IMR-90 (cell line): ENCODE measurements around the gene NPB. TPM values are rescaled to one million over a fixed set of nuclear protein-coding genes. Genes with fewer than 3 reads are reported as not detected.

Experiments used
- ATAC-seq: fragments of 200-7000 bp; cut with Tn5 transposase; 2 replicates; pipeline ENCODE4 v1.9.1; 2020; ENCODE audit warnings: low read depth, mild to moderate bottlenecking, moderate library complexity
- BruUV-seq: library from RNA; stranded (reverse); fragments of 400-500 nt; replicated peaks from 2 replicates; lab custom pipeline; 2021; lab: Mats Ljungman, UMichigan
- CTCF ChIA-PET: fragments of 300-600 bp; formaldehyde crosslinking; extraction: SDS; loops from one replicate; lab custom pipeline; 2021; ENCODE audit warnings: antibody characterized with exemption; lab: Yijun Ruan, JAX
- POLR2A ChIA-PET: fragments of 300-600 bp; sonication (Branson Sonifier 250); formaldehyde crosslinking; loops from one replicate; lab custom pipeline; 2022; ENCODE audit warnings: antibody characterized with exemption; ENCODE audit not compliant: unreplicated experiment; lab: Charles Lee
- DNase-seq: peaks from one replicate; pipeline ENCODE4 v3.0.0; 2013
- H2AFZ ChIP-seq: replicated peaks from 2 replicates; pipeline ENCODE3; 2013; ENCODE audit warnings: low read length, mild to moderate bottlenecking; ENCODE audit not compliant: poor library complexity
- H2AK5ac ChIP-seq: 2 replicates; pipeline ENCODE4 v1.6.1; 2013; ENCODE audit warnings: low read depth, low read length, inconsistent platforms
- H2AK9ac ChIP-seq: replicated peaks from 2 replicates; pipeline ENCODE3; 2013; ENCODE audit warnings: mild to moderate bottlenecking, low read depth, low read length, moderate library complexity; ENCODE audit not compliant: poor library complexity
- H2BK120ac ChIP-seq: 2 replicates; pipeline ENCODE4 v1.6.1; 2013; ENCODE audit warnings: low read depth, low read length, inconsistent platforms
- H2BK15ac ChIP-seq: 3 replicates; pipeline ENCODE4 v1.6.1; 2013; ENCODE audit warnings: low read depth, low read length, inconsistent platforms
- H2BK20ac ChIP-seq: 2 replicates; pipeline ENCODE4 v1.6.1; 2013; ENCODE audit warnings: low read depth, mild to moderate bottlenecking, inconsistent platforms, low read length, moderate library complexity
- H2BK5ac ChIP-seq: 2 replicates; pipeline ENCODE4 v1.6.1; 2013; ENCODE audit warnings: mild to moderate bottlenecking, low read depth, low read length, inconsistent platforms; ENCODE audit not compliant: poor library complexity, severe bottlenecking
- H3K14ac ChIP-seq: replicated peaks from 2 replicates; pipeline ENCODE4 v1.6.1; 2013; ENCODE audit warnings: low read depth, low read length, inconsistent platforms
- H3K18ac ChIP-seq: 2 replicates; pipeline ENCODE4 v1.6.1; 2013; ENCODE audit warnings: low read depth, low read length, control low read depth
- H3K23ac ChIP-seq: 2 replicates; pipeline ENCODE4 v1.6.1; 2013; ENCODE audit warnings: low read depth, low read length, inconsistent platforms
- H3K27ac ChIP-seq: 2 replicates; pipeline ENCODE4 v1.5.1; 2013; ENCODE audit warnings: mild to moderate bottlenecking, control low read depth, low read length; ENCODE audit not compliant: insufficient read depth
- H3K27me3 ChIP-seq: 2 replicates; pipeline ENCODE4 v1.6.1; 2013; ENCODE audit warnings: low read length; ENCODE audit not compliant: control insufficient read depth, insufficient read depth
- H3K36me3 ChIP-seq: 2 replicates; pipeline ENCODE4 v1.6.1; 2013; ENCODE audit warnings: low read length, mixed read lengths; ENCODE audit not compliant: control insufficient read depth, insufficient read depth
- H3K4ac ChIP-seq: 2 replicates; pipeline ENCODE4 v1.6.1; 2013; ENCODE audit warnings: low read depth, low read length, inconsistent platforms
- H3K4me1 ChIP-seq: 2 replicates; pipeline ENCODE4 v1.6.1; 2013; ENCODE audit warnings: low read length, mixed read lengths; ENCODE audit not compliant: control insufficient read depth, insufficient read depth
- H3K4me2 ChIP-seq: 2 replicates; pipeline ENCODE4 v1.6.1; 2013; ENCODE audit warnings: low read depth, mild to moderate bottlenecking, control low read depth, low read length, moderate library complexity
- H3K4me3 ChIP-seq: 2 replicates; pipeline ENCODE4 v1.5.1; 2013; ENCODE audit warnings: low read depth, mild to moderate bottlenecking, control low read depth, low read length, moderate library complexity; ENCODE audit not compliant: insufficient read depth
- H3K56ac ChIP-seq: 2 replicates; pipeline ENCODE4 v1.6.1; 2013; ENCODE audit warnings: low read length, inconsistent platforms; ENCODE audit not compliant: insufficient read depth; ENCODE audit errors: extremely low read depth
- H3K79me1 ChIP-seq, 2 experiments: 2 replicates each; pipeline ENCODE4 v1.6.1; 2013; ENCODE audit warnings: low read length in 2 of 2, inconsistent platforms in 1 of 2, low read depth in 1 of 2
- H3K9ac ChIP-seq: 2 replicates; pipeline ENCODE4 v1.6.1; 2013; ENCODE audit warnings: low read depth, low read length, control low read depth
- H3K9me1 ChIP-seq: 2 replicates; pipeline ENCODE4 v1.6.1; 2013; ENCODE audit warnings: low read length, inconsistent platforms; ENCODE audit not compliant: insufficient read depth
- H3K9me3 ChIP-seq: 2 replicates; pipeline ENCODE4 v1.6.1; 2013; ENCODE audit warnings: low read length; ENCODE audit not compliant: control insufficient read depth, insufficient read depth
- H4K20me1 ChIP-seq: 2 replicates; pipeline ENCODE4 v1.6.1; 2013; ENCODE audit warnings: low read length, inconsistent platforms; ENCODE audit not compliant: insufficient read depth
- H4K5ac ChIP-seq: 2 replicates; pipeline ENCODE4 v1.6.1; 2013; ENCODE audit warnings: mild to moderate bottlenecking, low read depth, low read length, control low read depth
- H4K8ac ChIP-seq, 2 experiments: 2 replicates each; pipeline ENCODE4 v1.6.1; 2013; ENCODE audit warnings: low read depth in 2 of 2, low read length in 2 of 2, control low read depth in 1 of 2, inconsistent platforms in 1 of 2
- H4K91ac ChIP-seq: 2 replicates; pipeline ENCODE4 v1.6.1; 2013; ENCODE audit warnings: low read depth, low read length, inconsistent platforms; ENCODE audit not compliant: insufficient read depth
- BHLHE40 ChIP-seq: fragments of 150-350 bp; IDR thresholded peaks from 2 replicates; pipeline ENCODE4 v1.6.1; 2016; ENCODE audit warnings: mild to moderate bottlenecking, low read depth, low read length
- CEBPB ChIP-seq: IDR thresholded peaks from 2 replicates; pipeline ENCODE4 v1.6.1; 2012; ENCODE audit warnings: low read depth, low read length, improper control_type of control experiment
- CHD1 ChIP-seq: IDR thresholded peaks from 2 replicates; pipeline ENCODE4 v1.6.1; 2012; ENCODE audit warnings: low read depth, low read length, improper control_type of control experiment
- FOS ChIP-seq: fragments of 150-350 bp; IDR thresholded peaks from 2 replicates; pipeline ENCODE4 v1.6.1; 2016; ENCODE audit warnings: low read depth, low read length
- MAFK ChIP-seq: IDR thresholded peaks from 2 replicates; pipeline ENCODE4 v1.6.1; 2012; ENCODE audit warnings: low read depth, low read length, improper control_type of control experiment
- MAZ ChIP-seq: IDR thresholded peaks from 2 replicates; pipeline ENCODE4 v1.6.1; 2012; ENCODE audit warnings: low read depth, mild to moderate bottlenecking, low read length, improper control_type of control experiment, moderate library complexity, borderline replicate concordance
- MXI1 ChIP-seq: IDR thresholded peaks from 2 replicates; pipeline ENCODE4 v1.6.1; 2012; ENCODE audit warnings: low read depth, mild to moderate bottlenecking, low read length, moderate library complexity, borderline replicate concordance
- NFE2L2 ChIP-seq: fragments of 150-350 bp; IDR thresholded peaks from 2 replicates; pipeline ENCODE4 v1.6.1; 2016; ENCODE audit warnings: low read depth, mild to moderate bottlenecking, low read length
- POLR2A ChIP-seq: IDR thresholded peaks from 2 replicates; pipeline ENCODE4 v1.6.1; 2012; ENCODE audit warnings: mild to moderate bottlenecking, low read depth, low read length
- RAD21 ChIP-seq: IDR thresholded peaks from 2 replicates; pipeline ENCODE4 v1.6.1; 2012; ENCODE audit warnings: low read length, improper control_type of control experiment
- RCOR1 ChIP-seq: IDR thresholded peaks from 2 replicates; pipeline ENCODE4 v1.6.1; 2012; ENCODE audit warnings: mild to moderate bottlenecking, low read length, improper control_type of control experiment; ENCODE audit not compliant: insufficient replicate concordance
- RFX5 ChIP-seq: IDR thresholded peaks from 2 replicates; pipeline ENCODE4 v1.8.0; 2012; ENCODE audit warnings: low read depth, mild to moderate bottlenecking, low read length, moderate library complexity
- SMC3 ChIP-seq: fragments of 150-350 bp; IDR thresholded peaks from 2 replicates; pipeline ENCODE4 v1.6.1; 2016; ENCODE audit warnings: low read depth, mild to moderate bottlenecking, antibody characterized with exemption, low read length, moderate library complexity
- WGBS, 2 experiments: methylation state at CpG; one replicate each; pipeline versions ENCODE4 v1.1.5 to v1.1.7; 2013; ENCODE audit warnings: missing lambda C conversion rate in 2 of 2; ENCODE audit not compliant: insufficient read length in 1 of 2; ENCODE audit errors: extremely low coverage in 2 of 2; 5-methylcytosine and 5-hydroxymethylcytosine counted together
- dilution Hi-C: fragments of 300-500 bp; cut with HindIII; formaldehyde crosslinking; loops from one replicate; pipeline ENCODE4 v1.14.3; 2018; ENCODE audit warnings: low sequenced_read_pairs; ENCODE audit not compliant: unreplicated experiment
- in situ Hi-C: fragments of 300-500 bp; cut with MboI; formaldehyde crosslinking; loops from 3 replicates; pipeline ENCODE4 v1.14.3; 2019; ENCODE audit warnings: low sequenced_read_pairs, inconsistent platforms, mixed read lengths
- intact Hi-C: fragments of 100-400 bp; cut with micrococcal nuclease; formaldehyde crosslinking; loops from 2 replicates; pipeline ENCODE4 v1.10.0; 2022
- polyA plus RNA-seq, 3 experiments: library from polyadenylated mRNA; depleted of rRNA; stranded (reverse); fragments of >200 nt; gene quantifications; 2 replicates each; pipeline ENCODE4 v1.2.3, GENCODE V29; 2012; ENCODE audit warnings: low replicate concordance in 1 of 3
- total RNA-seq: library from RNA; depleted of rRNA; stranded (reverse); fragments of >200 nt; gene quantifications from 2 replicates; pipeline ENCODE4 v1.2.3, GENCODE V29; 2012
- TF ChIP-seq, protein P1 (sequence below): conservative IDR thresholded peaks from 2 replicates; pipeline ENCODE4 v1.5.1; 2012; ENCODE audit warnings: mild to moderate bottlenecking, low read depth, low read length, improper control_type of control experiment
- TF ChIP-seq, protein P2 (sequence below): fragments of 150-350 bp; IDR thresholded peaks from 2 replicates; pipeline ENCODE4 v1.6.1; 2016; ENCODE audit warnings: low read depth, mild to moderate bottlenecking, low read length, moderate library complexity, borderline replicate concordance

Gene NPB
- total and polyA plus RNA-seq, 2 of the 4 experiments (the other 2 are of a cell fraction): 0.51 TPM; not detected in 1

DNA sequence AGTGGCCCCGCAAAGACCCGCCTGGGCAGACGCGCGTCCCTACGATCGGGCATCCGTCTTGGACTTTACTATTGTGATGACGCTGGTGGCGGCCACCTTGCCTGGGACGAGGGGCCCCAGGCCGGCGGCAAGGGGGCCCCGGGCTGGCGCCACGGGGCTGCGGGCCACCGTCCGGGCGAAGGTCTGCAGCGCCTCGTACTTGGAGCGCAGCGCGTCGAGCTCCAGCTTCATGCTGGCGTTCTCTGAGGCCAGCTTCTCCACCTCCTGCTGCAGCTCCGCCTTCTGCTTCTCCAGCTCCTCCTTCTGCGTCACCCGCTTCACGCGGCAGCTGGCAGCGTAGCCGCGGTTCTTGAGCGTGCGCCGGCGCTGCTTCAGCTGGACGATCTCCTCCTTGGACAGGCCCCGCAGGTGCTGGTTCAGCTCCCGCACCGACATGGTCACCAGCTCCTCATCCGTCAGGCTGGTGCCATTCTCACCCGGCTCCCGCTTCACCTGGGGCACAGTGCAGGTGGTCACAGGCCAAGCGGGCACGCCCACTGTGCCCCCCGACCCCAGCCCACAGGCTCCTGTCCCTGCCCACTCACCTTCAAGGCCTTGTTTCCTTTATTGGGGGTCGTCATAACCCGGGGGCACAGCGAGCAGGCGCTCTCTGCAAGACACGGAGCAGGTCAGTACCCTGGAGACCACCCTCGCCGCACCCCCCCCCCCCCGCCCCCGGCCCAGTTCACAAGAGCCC, 20.7 kb downstream of the NPB start:
- Histone ChIP-seq H3K9ac (no peak overlapping the region), H4K91ac (peak overlapping the region; percentile 72; the same call in 1 of the 2 replicates), H2BK15ac (no peak overlapping the region), H3K36me3 (peaks cover 32% of the 10 kb centered on the region), H3K4ac (peak overlapping the region; percentile 96; the same call in 1 of the 2 replicates), H3K79me1 (peaks cover 12 to 71% of the 10 kb centered on the region in 2 experiments; a peak in 3 of 4 replicates), H2AK5ac (peak overlapping the region; percentile 97), H3K4me1 (peaks cover 34% of the 10 kb centered on the region), H3K18ac (no peak overlapping the region; the same call in 1 of the 2 replicates), H3K4me2 (peak overlapping the region; percentile 94; the same call in 1 of the 2 replicates), H3K4me3 (no peak overlapping the region), H2AK9ac (peak overlapping the region; percentile 91), H2BK5ac (peak overlapping the region; percentile 83), H3K23ac (no peak overlapping the region), H4K5ac (peak overlapping the region; percentile 25; the same call in 1 of the 2 replicates), H4K8ac (0 out of 4 replicates have a peak overlapping the region, but pooled peaks of 1 of the 2 experiments have one; percentile 19), H3K9me3 (no peaks in the 10 kb centered on the region), H3K56ac (no peak overlapping the region), H3K9me1 (peaks cover 21% of the 10 kb centered on the region), H3K27me3 (no peaks in the 10 kb centered on the region), H4K20me1 (peaks cover 81% of the 10 kb centered on the region), H3K27ac (peak overlapping the region; percentile 93; the same call in 1 of the 2 replicates), H2BK120ac (peak overlapping the region; percentile 3; the same call in 1 of the 2 replicates), H3K14ac (no peak overlapping the region), H2AFZ (peak overlapping the region; percentile 39), H2BK20ac (no peak overlapping the region)
- DNase-seq (no peak), ATAC-seq (no peak)
- ChIA-PET CTCF (no interaction called here), POLR2A (no interaction called here)
- in situ Hi-C loops (no loop called here), dilution Hi-C loops (no loop called here), intact Hi-C loops (no loop called here)
- 96% methylated on average over 36 of the region's 58 CpGs; no CpG with 5 or more reads in 1 of the 2 experiments for WGBS, 2 experiments
- no TSS peak for BruUV-seq
- TF ChIP-seq, protein P1, sequence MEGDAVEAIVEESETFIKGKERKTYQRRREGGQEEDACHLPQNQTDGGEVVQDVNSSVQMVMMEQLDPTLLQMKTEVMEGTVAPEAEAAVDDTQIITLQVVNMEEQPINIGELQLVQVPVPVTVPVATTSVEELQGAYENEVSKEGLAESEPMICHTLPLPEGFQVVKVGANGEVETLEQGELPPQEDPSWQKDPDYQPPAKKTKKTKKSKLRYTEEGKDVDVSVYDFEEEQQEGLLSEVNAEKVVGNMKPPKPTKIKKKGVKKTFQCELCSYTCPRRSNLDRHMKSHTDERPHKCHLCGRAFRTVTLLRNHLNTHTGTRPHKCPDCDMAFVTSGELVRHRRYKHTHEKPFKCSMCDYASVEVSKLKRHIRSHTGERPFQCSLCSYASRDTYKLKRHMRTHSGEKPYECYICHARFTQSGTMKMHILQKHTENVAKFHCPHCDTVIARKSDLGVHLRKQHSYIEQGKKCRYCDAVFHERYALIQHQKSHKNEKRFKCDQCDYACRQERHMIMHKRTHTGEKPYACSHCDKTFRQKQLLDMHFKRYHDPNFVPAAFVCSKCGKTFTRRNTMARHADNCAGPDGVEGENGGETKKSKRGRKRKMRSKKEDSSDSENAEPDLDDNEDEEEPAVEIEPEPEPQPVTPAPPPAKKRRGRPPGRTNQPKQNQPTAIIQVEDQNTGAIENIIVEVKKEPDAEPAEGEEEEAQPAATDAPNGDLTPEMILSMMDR: no peak
- no peak for TF ChIP-seq RAD21
- TF ChIP-seq POLR2A: no peak
- TF ChIP-seq CEBPB: no peak
- no peak for TF ChIP-seq BHLHE40
- TF ChIP-seq, protein P2, sequence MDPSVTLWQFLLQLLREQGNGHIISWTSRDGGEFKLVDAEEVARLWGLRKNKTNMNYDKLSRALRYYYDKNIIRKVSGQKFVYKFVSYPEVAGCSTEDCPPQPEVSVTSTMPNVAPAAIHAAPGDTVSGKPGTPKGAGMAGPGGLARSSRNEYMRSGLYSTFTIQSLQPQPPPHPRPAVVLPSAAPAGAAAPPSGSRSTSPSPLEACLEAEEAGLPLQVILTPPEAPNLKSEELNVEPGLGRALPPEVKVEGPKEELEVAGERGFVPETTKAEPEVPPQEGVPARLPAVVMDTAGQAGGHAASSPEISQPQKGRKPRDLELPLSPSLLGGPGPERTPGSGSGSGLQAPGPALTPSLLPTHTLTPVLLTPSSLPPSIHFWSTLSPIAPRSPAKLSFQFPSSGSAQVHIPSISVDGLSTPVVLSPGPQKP: no peak
- TF ChIP-seq FOS: no peak
- no peak for TF ChIP-seq MAFK
- TF ChIP-seq NFE2L2: no peak
- TF ChIP-seq RCOR1: no peak
- no peak for TF ChIP-seq MXI1
- no peak for TF ChIP-seq MAZ
- TF ChIP-seq CHD1: no peak
- no peak for TF ChIP-seq SMC3
- TF ChIP-seq RFX5: no peak
